Endothelial cell of umbilical vein (primary cell): Measurements from ENCODE around the gene NARS2. TPM values are rescaled to one million over a fixed set of nuclear protein-coding genes. Genes with fewer than 3 reads are reported as not detected.

Experiments
- BruUV-seq: library from RNA; stranded (reverse); fragments of 400-500 nt; replicated peaks from 2 replicates; lab custom pipeline; 2021; lab: Mats Ljungman, UMichigan
- CTCF ChIA-PET: fragments of 300-600, 350-600 bp; sonication (Branson Sonifier 250); formaldehyde crosslinking; loops from one replicate; lab custom pipeline; 2021; ENCODE audit warnings: antibody characterized with exemption, inconsistent platforms; lab: Charles Lee
- POLR2A ChIA-PET: fragments of 300-600, 350-600 bp; sonication (Branson Sonifier 250); formaldehyde crosslinking; loops from one replicate; lab custom pipeline; 2021; ENCODE audit warnings: antibody characterized with exemption, inconsistent platforms; lab: Charles Lee
- DNase-seq: peaks from one replicate; pipeline ENCODE4 v3.0.0-alpha.2; 2011; ENCODE audit warnings: low read depth, low spot score
- FAIRE-seq: peaks from 2 replicates; lab custom pipeline; 2011; peaks lifted over from hg19 to GRCh38; lab: Jason Lieb, UNC
- H2AFZ ChIP-seq: 2 replicates; pipeline ENCODE4 v1.6.0; 2012; ENCODE audit warnings: low read depth, low read length, control low read depth, inconsistent platforms
- H3K27ac ChIP-seq: 2 replicates; pipeline ENCODE4 v1.5.1; 2011; ENCODE audit warnings: low read depth, mild to moderate bottlenecking, control low read depth, low read length, moderate library complexity; ENCODE audit not compliant: insufficient read depth
- H3K27me3 ChIP-seq, 2 experiments: 2 replicates each; pipeline versions ENCODE4 v1.6.0 to v1.6.1; 2011; ENCODE audit warnings: low read length in 2 of 2, mixed read lengths in 1 of 2; ENCODE audit not compliant: control insufficient read depth in 2 of 2, insufficient read depth in 2 of 2
- H3K36me3 ChIP-seq, 2 experiments: 2 replicates in 1 of 2; 3 replicates in 1 of 2; pipeline ENCODE4 v1.5.1; 2011; ENCODE audit warnings: low read length in 2 of 2, mild to moderate bottlenecking in 1 of 2, moderate library complexity in 1 of 2; ENCODE audit not compliant: control insufficient read depth in 2 of 2, insufficient read depth in 2 of 2; ENCODE audit errors: extremely low read depth in 1 of 2
- H3K4me1 ChIP-seq: 3 replicates; pipeline ENCODE4 v1.5.1; 2011; ENCODE audit warnings: mild to moderate bottlenecking, low read length; ENCODE audit not compliant: control insufficient read depth, insufficient read depth; ENCODE audit errors: extremely low read depth
- H3K4me2 ChIP-seq: 2 replicates; pipeline ENCODE4 v1.6.1; 2011; ENCODE audit warnings: low read length, control low read depth, mixed read lengths; ENCODE audit not compliant: insufficient read depth
- H3K4me3 ChIP-seq, 3 experiments: fragments of 200-600 bp in 1 of 3; sonication (generic), shearing (Covaris generic) in 1 of 3; replicated peaks in 1 of 3; 2 replicates each; pipeline ENCODE4 v1.5.1; 2011 to 2016; ENCODE audit warnings: control low read depth in 3 of 3, low read length in 3 of 3, mild to moderate bottlenecking in 2 of 3, inconsistent platforms in 1 of 3, low read depth in 1 of 3, moderate library complexity in 1 of 3; ENCODE audit not compliant: insufficient read depth in 1 of 3
- H3K79me2 ChIP-seq: 2 replicates; pipeline ENCODE4 v1.6.0; 2012; ENCODE audit warnings: low read length, inconsistent platforms; ENCODE audit not compliant: control insufficient read depth, insufficient read depth
- H3K9ac ChIP-seq: replicated peaks from 2 replicates; pipeline ENCODE3; 2011; ENCODE audit warnings: low read length, control low read depth; ENCODE audit not compliant: insufficient read depth; ENCODE audit errors: extremely low read depth
- H3K9me1 ChIP-seq: replicated peaks from 3 replicates; pipeline ENCODE4 v1.6.0; 2011; ENCODE audit warnings: mild to moderate bottlenecking, low read length; ENCODE audit not compliant: control insufficient read depth, insufficient read depth; ENCODE audit errors: extremely low read depth
- H3K9me3 ChIP-seq: replicated peaks from 2 replicates; pipeline ENCODE4 v1.5.1; 2012; ENCODE audit warnings: low read length, inconsistent platforms; ENCODE audit not compliant: control insufficient read depth, insufficient read depth
- H4K20me1 ChIP-seq: replicated peaks from 2 replicates; pipeline ENCODE3; 2011; ENCODE audit warnings: mild to moderate bottlenecking, low read length; ENCODE audit not compliant: control insufficient read depth, insufficient read depth; ENCODE audit errors: extremely low read depth
- FOS ChIP-seq: IDR thresholded peaks from 2 replicates; pipeline ENCODE4 v1.6.1; 2011; ENCODE audit warnings: mild to moderate bottlenecking, low read length, moderate library complexity, borderline replicate concordance; ENCODE audit not compliant: insufficient read depth
- GATA2 ChIP-seq: IDR thresholded peaks from 2 replicates; pipeline ENCODE4 v1.7.0; 2011; ENCODE audit warnings: low read depth, mild to moderate bottlenecking, moderate library complexity, mixed read lengths, low read length; ENCODE audit not compliant: insufficient read length, insufficient read depth
- JUN ChIP-seq: IDR thresholded peaks from 2 replicates; pipeline ENCODE4 v1.6.1; 2011; ENCODE audit warnings: borderline replicate concordance, low read depth; ENCODE audit not compliant: insufficient read length, insufficient read depth
- POLR2A ChIP-seq: IDR thresholded peaks from 2 replicates; pipeline ENCODE4 v1.6.1; 2012; ENCODE audit warnings: low read depth, mild to moderate bottlenecking, control low read depth, low read length
- POLR2AphosphoS5 ChIP-seq: IDR thresholded peaks from 2 replicates; pipeline ENCODE4 v1.6.1; 2012; ENCODE audit warnings: low read depth, mild to moderate bottlenecking, control low read depth, low read length, moderate library complexity; ENCODE audit not compliant: insufficient read depth
- dilution Hi-C: fragments of 300-500 bp; cut with MboI; formaldehyde crosslinking; loops from one replicate; pipeline ENCODE4 v1.15.0; 2019; ENCODE audit warnings: low sequenced_read_pairs; ENCODE audit not compliant: extremely low pct_ligation_motif_present
- intact Hi-C: fragments of 100-400 bp; cut with micrococcal nuclease; formaldehyde crosslinking; loops from one replicate; pipeline ENCODE4 v1.10.0; 2022
- polyA plus RNA-seq, 4 experiments: library from polyadenylated mRNA; depleted of rRNA in 3 of 4; stranded (reverse) in 3 of 4; unstranded in 1 of 4; fragments of >200 nt; gene quantifications; 2 replicates each; pipeline versions ENCODE4 v1.2.1 to v1.2.3, GENCODE V29; 2011 to 2012; ENCODE audit warnings: missing spikeins in 1 of 4
- total RNA-seq: library from RNA; stranded (reverse); gene quantifications from 2 replicates; pipeline ENCODE4 v1.2.3, GENCODE V29; 2021
- TF ChIP-seq, protein P1 (sequence below), 2 donors: IDR thresholded peaks; 1 replicate in 1 of 2; 2 replicates in 1 of 2; pipeline ENCODE4 v1.5.1; 2011; ENCODE audit warnings: low read length in 2 of 2, mild to moderate bottlenecking in 2 of 2, moderate library complexity in 2 of 2, control low read depth in 1 of 2, inconsistent platforms in 1 of 2, low read depth in 1 of 2; ENCODE audit not compliant: insufficient read depth in 1 of 2; ENCODE audit errors: extremely low read depth in 1 of 2

The NARS2 gene
- total and polyA plus RNA-seq, 2 donors (not counting 3 experiments of a cell fraction or from before 2014, with no cell fraction given): 6.9 to 16.7 TPM

DNA sequence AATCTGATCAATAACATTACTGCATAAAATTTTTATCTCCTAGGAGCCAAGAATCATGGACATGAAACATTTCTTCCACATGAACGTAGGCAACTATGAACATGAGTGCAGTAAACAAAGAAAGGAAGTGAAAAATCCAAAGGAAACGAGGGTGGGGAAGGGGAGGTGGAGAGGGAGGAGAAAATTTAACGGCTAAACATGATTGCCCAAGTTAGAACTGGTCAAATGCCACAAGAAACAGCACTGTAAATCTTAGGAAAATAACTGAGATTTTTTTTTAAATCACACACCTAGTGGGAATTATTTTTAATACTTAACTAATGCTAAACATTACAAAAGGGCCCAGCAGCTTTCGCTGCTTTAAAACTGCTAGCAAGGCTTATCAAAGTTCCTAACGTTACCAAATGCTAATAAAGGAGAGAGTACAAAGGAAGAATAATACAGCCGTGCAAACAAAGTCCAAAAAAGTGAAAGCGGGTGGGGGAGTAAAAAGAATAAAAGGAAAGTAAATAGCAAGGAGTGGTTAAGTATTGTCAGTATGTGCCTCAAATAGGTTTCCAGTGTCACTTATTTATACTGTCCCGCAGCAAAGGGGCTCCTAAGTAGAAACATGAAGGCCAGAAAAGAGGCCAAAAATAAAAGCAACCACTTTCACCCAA, 13.7 kb downstream of the NARS2 start:
- CTCF ChIA-PET: interaction anchor here (0.9 to 1.4 kb wide), 3 partner anchors 128 to 333 kb away, joined by 3 to 7 read pairs (median 4); no protein-coding TSS in a partner anchor
- Histone ChIP-seq H3K27ac (peak overlapping the region; percentile 68), H3K9me1 (no peaks in the 10 kb centered on the region), H4K20me1 (no peaks in the 10 kb centered on the region), H3K4me1 (peaks cover 35% of the 10 kb centered on the region), H3K9ac (peak overlapping the region; percentile 86), H3K9me3 (no peaks in the 10 kb centered on the region), H2AFZ (peak overlapping the region; percentile 76), H3K27me3 (no peaks in the 10 kb centered on the region), H3K36me3 (no peaks in the 10 kb centered on the region), H3K4me2 (peak overlapping the region; percentile 91), H3K4me3 (peak overlapping the region in 2 of 3 experiments; percentile 13 to 46), H3K79me2 (peaks cover 18% of the 10 kb centered on the region)
- FAIRE-seq (peak; percentile 54), DNase-seq (peak; percentile 94)
- POLR2A ChIA-PET: interaction anchor here (1.4 kb wide), 1 partner anchor 145 kb away, joined by 10 read pairs; no protein-coding TSS in a partner anchor
- dilution Hi-C loops (no loop called here), intact Hi-C loops (loop anchor here (1.0 to 5.0 kb wide), 5 partner anchors 424 to 740 kb away; partner anchors contain the start of genes AAMDC, ALG8, INTS4 and NDUFC2)
- TF ChIP-seq JUN: no peak
- TF ChIP-seq GATA2: no peak
- TF ChIP-seq POLR2AphosphoS5: peak; percentile 53
- TF ChIP-seq, protein P1, sequence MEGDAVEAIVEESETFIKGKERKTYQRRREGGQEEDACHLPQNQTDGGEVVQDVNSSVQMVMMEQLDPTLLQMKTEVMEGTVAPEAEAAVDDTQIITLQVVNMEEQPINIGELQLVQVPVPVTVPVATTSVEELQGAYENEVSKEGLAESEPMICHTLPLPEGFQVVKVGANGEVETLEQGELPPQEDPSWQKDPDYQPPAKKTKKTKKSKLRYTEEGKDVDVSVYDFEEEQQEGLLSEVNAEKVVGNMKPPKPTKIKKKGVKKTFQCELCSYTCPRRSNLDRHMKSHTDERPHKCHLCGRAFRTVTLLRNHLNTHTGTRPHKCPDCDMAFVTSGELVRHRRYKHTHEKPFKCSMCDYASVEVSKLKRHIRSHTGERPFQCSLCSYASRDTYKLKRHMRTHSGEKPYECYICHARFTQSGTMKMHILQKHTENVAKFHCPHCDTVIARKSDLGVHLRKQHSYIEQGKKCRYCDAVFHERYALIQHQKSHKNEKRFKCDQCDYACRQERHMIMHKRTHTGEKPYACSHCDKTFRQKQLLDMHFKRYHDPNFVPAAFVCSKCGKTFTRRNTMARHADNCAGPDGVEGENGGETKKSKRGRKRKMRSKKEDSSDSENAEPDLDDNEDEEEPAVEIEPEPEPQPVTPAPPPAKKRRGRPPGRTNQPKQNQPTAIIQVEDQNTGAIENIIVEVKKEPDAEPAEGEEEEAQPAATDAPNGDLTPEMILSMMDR (IDR thresholded peaks at IDR 0.05; ENCODE audit: extremely low read depth in 1 of 2, insufficient read depth in 1 of 2, low read depth in 1 of 2, low read length in 2 of 2): no peak
- peak; percentile 5 for TF ChIP-seq FOS
- peak; percentile 82 for TF ChIP-seq POLR2A
- BruUV-seq: TSS peak; percentile 90
